ENCODE data around the gene EML4. TPM values are rescaled to one million over a fixed set of nuclear protein-coding genes. Genes with fewer than 3 reads are reported as not detected.

Gene EML4
- total and polyA plus RNA-seq, 9 donors = 11.6 to 46.5 (median 31.5) TPM

GRCh38 chr2:42227491-42227890, 58.3 kb downstream of the EML4 start:
- DNase-seq = no peak
- Histone ChIP-seq H3K36me3 (no peaks in the 10 kb centered on the region), H3K27ac (no peak overlapping the region), H3K9me3 (no peaks in the 10 kb centered on the region), H3K27me3 (no peaks in the 10 kb centered on the region), H3K4me1 (ENCODE audit: insufficient read depth) (peaks cover 1% of the 10 kb centered on the region), H3K4me3 (no peak overlapping the region)
- intact Hi-C loops (cut with DNase I) = no loop called here
- TF ChIP-seq, protein P1, sequence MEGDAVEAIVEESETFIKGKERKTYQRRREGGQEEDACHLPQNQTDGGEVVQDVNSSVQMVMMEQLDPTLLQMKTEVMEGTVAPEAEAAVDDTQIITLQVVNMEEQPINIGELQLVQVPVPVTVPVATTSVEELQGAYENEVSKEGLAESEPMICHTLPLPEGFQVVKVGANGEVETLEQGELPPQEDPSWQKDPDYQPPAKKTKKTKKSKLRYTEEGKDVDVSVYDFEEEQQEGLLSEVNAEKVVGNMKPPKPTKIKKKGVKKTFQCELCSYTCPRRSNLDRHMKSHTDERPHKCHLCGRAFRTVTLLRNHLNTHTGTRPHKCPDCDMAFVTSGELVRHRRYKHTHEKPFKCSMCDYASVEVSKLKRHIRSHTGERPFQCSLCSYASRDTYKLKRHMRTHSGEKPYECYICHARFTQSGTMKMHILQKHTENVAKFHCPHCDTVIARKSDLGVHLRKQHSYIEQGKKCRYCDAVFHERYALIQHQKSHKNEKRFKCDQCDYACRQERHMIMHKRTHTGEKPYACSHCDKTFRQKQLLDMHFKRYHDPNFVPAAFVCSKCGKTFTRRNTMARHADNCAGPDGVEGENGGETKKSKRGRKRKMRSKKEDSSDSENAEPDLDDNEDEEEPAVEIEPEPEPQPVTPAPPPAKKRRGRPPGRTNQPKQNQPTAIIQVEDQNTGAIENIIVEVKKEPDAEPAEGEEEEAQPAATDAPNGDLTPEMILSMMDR (IDR thresholded peaks at IDR 0.05) = no peak
- TF ChIP-seq POLR2A (IDR thresholded peaks at IDR 0.05) (no peak), EP300 (IDR thresholded peaks at IDR 0.05) (no peak)
- 90 to 95% (median 94%) methylated on average over 2 of the region's 2 CpGs for WGBS, 3 donors

GRCh38 chr2:42228101-42228500, 58.9 kb downstream of the EML4 start:
- Histone ChIP-seq H3K4me1 (ENCODE audit: insufficient read depth) (peaks cover 1% of the 10 kb centered on the region), H3K27me3 (no peaks in the 10 kb centered on the region), H3K9me3 (no peaks in the 10 kb centered on the region), H3K36me3 (no peaks in the 10 kb centered on the region), H3K4me3 (no peak overlapping the region), H3K27ac (no peak overlapping the region)
- TF ChIP-seq EP300 (IDR thresholded peaks at IDR 0.05) (no peak), POLR2A (IDR thresholded peaks at IDR 0.05) (no peak)
- TF ChIP-seq, protein P1 (IDR thresholded peaks at IDR 0.05) = no peak
- intact Hi-C loops (cut with DNase I) = no loop called here
- 87 to 95% (median 88%) methylated on average over 1 of the region's 1 CpG for WGBS, 3 donors
- DNase-seq = no peak

- no peak overlapping the region for H3K27ac ChIP-seq
- H3K9me3 ChIP-seq = no peaks in the 10 kb centered on the region
- WGBS, 3 donors = 94 to 99% (median 97%) methylated on average over 2 of the region's 2 CpGs
- TF ChIP-seq, protein P1 (IDR thresholded peaks at IDR 0.05) = no peak
- TF ChIP-seq POLR2A (IDR thresholded peaks at IDR 0.05) = no peak
- intact Hi-C loops (cut with DNase I) = no loop called here
- DNase-seq = no peak
- no peaks in the 10 kb centered on the region for H3K36me3 ChIP-seq
- no peaks in the 10 kb centered on the region for H3K27me3 ChIP-seq
- H3K4me1 ChIP-seq (ENCODE audit: insufficient read depth) = peaks cover 4% of the 10 kb centered on the region
- H3K4me3 ChIP-seq = no peak overlapping the region
These were observed 60.8 kb downstream of the EML4 start for GRCh38 chr2:42229949-42230348.

DNA sequence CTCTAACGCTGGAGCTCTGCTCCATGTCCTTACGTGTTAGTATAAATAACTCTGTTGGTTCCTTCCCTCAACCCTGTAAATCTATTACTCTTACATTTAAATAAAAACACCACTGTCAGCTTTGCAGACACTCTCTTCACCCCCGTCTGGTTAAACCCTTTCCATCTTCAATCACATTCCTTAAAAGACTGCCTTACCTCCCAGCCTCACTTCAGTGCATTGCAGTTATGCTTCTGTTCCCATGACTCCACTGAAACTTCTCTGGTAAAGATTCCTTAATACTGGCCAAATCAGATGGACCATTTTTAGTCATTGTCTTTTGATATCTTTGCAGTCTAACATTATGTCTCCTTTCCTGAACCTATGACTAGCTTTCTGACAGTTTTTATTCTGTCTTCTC, 61.7 kb downstream of the EML4 start:
- Histone ChIP-seq H3K4me3 (no peak overlapping the region), H3K4me1 (ENCODE audit: insufficient read depth) (peaks cover 4% of the 10 kb centered on the region), H3K9me3 (no peaks in the 10 kb centered on the region), H3K27me3 (no peaks in the 10 kb centered on the region), H3K27ac (no peak overlapping the region), H3K36me3 (no peaks in the 10 kb centered on the region)
- TF ChIP-seq, protein P1 (IDR thresholded peaks at IDR 0.05) = no peak
- TF ChIP-seq POLR2A (IDR thresholded peaks at IDR 0.05) (no peak), EP300 (IDR thresholded peaks at IDR 0.05) (no peak)
- WGBS, 3 donors = 80 to 89% (median 82%) methylated on average over 3 of the region's 3 CpGs
- intact Hi-C loops (cut with DNase I) = no loop called here
- DNase-seq = no peak

DNA sequence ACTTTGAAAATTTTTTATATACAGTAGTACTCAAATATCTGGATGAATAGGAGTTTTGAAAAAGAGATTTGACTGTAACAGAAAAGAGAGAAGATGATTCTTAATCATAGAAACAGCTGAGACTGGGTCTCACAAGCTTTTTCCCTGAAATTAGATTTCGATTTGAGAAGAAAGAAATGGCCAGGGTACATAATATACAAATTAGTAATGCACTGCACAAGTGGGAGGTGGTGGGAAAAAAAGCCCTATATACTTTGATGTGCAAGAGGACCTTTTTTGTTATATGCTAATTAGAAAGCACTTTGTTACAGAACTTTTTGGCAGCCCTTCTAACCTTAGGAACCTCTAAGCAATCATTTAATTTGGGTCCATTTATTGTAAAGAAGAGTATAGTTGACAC, 62.9 kb downstream of the EML4 start:
- no peak for DNase-seq
- Histone ChIP-seq H3K9me3 (no peaks in the 10 kb centered on the region), H3K4me1 (ENCODE audit: insufficient read depth) (peaks cover 4% of the 10 kb centered on the region), H3K27me3 (no peaks in the 10 kb centered on the region), H3K4me3 (no peak overlapping the region), H3K27ac (no peak overlapping the region), H3K36me3 (no peaks in the 10 kb centered on the region)
- intact Hi-C loops (cut with DNase I) = no loop called here
- TF ChIP-seq EP300 (IDR thresholded peaks at IDR 0.05) = no peak
- TF ChIP-seq, protein P1 (IDR thresholded peaks at IDR 0.05) = no peak
- TF ChIP-seq POLR2A (IDR thresholded peaks at IDR 0.05) = no peak
- 86 to 90% (median 86%) methylated on average over 1 of the region's 1 CpG for WGBS, 3 donors

Data from ovary (tissue), 9 donors.